ENCODE data around the gene STX11.

DNA sequence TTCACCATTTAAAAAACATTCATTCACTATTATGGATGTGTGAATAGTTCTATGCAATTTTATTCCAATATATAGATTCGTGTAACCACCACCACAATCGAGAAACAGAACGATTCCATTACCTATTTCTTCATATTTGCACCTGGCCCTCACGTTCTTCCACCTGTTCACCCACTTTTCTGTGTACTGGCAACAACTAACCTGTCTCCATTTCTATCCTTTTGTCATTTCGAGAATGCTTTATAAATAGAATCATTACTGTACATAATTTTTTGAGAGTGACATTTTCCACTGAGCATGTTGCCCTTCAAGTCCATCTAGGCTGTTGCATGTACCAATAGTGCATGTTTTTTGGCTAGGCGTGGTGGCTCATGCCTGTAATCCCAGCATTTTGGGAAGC lies 23.2 kb upstream of the STX11 start:
- TF ChIP-seq, protein P1, sequence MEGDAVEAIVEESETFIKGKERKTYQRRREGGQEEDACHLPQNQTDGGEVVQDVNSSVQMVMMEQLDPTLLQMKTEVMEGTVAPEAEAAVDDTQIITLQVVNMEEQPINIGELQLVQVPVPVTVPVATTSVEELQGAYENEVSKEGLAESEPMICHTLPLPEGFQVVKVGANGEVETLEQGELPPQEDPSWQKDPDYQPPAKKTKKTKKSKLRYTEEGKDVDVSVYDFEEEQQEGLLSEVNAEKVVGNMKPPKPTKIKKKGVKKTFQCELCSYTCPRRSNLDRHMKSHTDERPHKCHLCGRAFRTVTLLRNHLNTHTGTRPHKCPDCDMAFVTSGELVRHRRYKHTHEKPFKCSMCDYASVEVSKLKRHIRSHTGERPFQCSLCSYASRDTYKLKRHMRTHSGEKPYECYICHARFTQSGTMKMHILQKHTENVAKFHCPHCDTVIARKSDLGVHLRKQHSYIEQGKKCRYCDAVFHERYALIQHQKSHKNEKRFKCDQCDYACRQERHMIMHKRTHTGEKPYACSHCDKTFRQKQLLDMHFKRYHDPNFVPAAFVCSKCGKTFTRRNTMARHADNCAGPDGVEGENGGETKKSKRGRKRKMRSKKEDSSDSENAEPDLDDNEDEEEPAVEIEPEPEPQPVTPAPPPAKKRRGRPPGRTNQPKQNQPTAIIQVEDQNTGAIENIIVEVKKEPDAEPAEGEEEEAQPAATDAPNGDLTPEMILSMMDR (IDR thresholded peaks at IDR 0.05 in 8 of 11, conservative IDR thresholded peaks at IDR 0.05 in 3 of 11): no peak
- no peak for TF ChIP-seq POLR2AphosphoS5 (IDR thresholded peaks at IDR 0.05)
- TF ChIP-seq POLR2A (IDR thresholded peaks at IDR 0.05): no peak

All from spleen (tissue), 7 donors.